ENCODE measurements around the gene CNTN5. TPM values are rescaled to one million over a fixed set of nuclear protein-coding genes. Genes with fewer than 3 reads are reported as not detected.

The CNTN5 gene
- total RNA-seq, 1 donor from 2014 or later = not detected

- no peaks in the 10 kb centered on the region for H3K27me3 Mint-ChIP-seq
- DNase-seq = no peak
- no peak overlapping the region for H3K4me3 Mint-ChIP-seq
- H3K27ac Mint-ChIP-seq = no peak overlapping the region
- H3K36me3 Mint-ChIP-seq (ENCODE audit: low read depth) = no peaks in the 10 kb centered on the region
- ChIA-PET CTCF (no interaction called here), POLR2A (no interaction called here)
- no peaks in the 10 kb centered on the region for H3K4me1 Mint-ChIP-seq
- TF ChIP-seq CTCF (IDR thresholded peaks at IDR 0.05) = no peak
- intact Hi-C loops (cut with micrococcal nuclease) = no loop called here
- ATAC-seq (ENCODE audit: low read depth) = no peak
- H3K9me3 Mint-ChIP-seq = peaks cover 10% of the 10 kb centered on the region
Measured at GRCh38 chr11:100094121-100094865, 1073.5 kb downstream of the CNTN5 start.

- DNase-seq (no peak), ATAC-seq (ENCODE audit: low read depth) (no peak)
- Mint-ChIP-seq H3K27me3 (no peaks in the 10 kb centered on the region), H3K4me3 (no peak overlapping the region), H3K27ac (no peak overlapping the region), H3K36me3 (ENCODE audit: low read depth) (no peaks in the 10 kb centered on the region), H3K9me3 (peaks cover 8% of the 10 kb centered on the region), H3K4me1 (no peaks in the 10 kb centered on the region)
- no peak for TF ChIP-seq CTCF (IDR thresholded peaks at IDR 0.05)
- intact Hi-C loops (cut with micrococcal nuclease) = no loop called here
- ChIA-PET CTCF (no interaction called here), POLR2A (no interaction called here)
Measured at GRCh38 chr11:100095809-100096208, 1075.1 kb downstream of the CNTN5 start.

- no peaks in the 10 kb centered on the region for H3K36me3 Mint-ChIP-seq (ENCODE audit: low read depth)
- ATAC-seq (ENCODE audit: low read depth) (no peak), DNase-seq (no peak)
- H3K9me3 Mint-ChIP-seq = peaks cover 17% of the 10 kb centered on the region
- H3K27me3 Mint-ChIP-seq = no peaks in the 10 kb centered on the region
- TF ChIP-seq CTCF (IDR thresholded peaks at IDR 0.05) = no peak
- H3K4me3 Mint-ChIP-seq = no peak overlapping the region
- ChIA-PET POLR2A (no interaction called here), CTCF (no interaction called here)
- intact Hi-C loops (cut with micrococcal nuclease) = no loop called here
- H3K27ac Mint-ChIP-seq = no peak overlapping the region
- H3K4me1 Mint-ChIP-seq = no peaks in the 10 kb centered on the region
Measured at GRCh38 chr11:100098560-100098959, 1077.8 kb downstream of the CNTN5 start.

DNA sequence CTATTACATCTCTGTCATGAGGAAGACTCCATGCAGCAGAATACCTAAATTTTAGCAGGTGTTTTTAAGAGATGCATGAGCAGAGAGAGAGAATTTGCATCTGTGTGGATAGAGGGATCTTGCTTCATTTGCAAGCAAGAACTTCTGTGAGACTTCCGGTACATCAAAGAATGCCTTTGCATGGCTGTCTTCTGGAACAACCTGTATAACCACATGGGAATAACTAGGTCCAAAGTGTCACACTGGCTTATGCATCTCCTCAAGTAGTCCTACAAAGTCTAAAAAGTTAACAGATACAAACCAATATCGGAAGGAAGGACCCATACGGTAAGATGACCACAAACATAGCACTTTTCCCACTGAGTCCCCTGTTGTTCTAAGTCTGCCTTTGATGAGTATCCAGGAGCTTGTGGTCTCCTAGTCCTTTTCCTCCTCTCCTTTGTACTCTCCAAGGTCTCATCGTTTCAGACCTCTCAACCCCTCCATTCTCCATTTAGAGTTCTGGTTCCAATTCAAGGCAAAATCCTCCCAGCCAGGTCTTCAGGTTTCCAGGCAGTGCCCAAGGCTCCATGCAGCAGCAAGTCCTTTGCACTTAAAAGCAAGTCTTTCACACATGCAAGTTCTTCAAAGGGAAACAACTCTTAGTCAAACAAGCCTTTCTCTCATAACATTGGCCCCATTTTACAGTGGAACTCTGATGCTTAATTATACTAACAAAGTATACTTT is 1084.7 kb downstream of the CNTN5 start:
- Mint-ChIP-seq H3K9me3 (peaks cover 14% of the 10 kb centered on the region), H3K4me1 (no peaks in the 10 kb centered on the region), H3K27ac (no peak overlapping the region), H3K36me3 (ENCODE audit: low read depth) (no peaks in the 10 kb centered on the region), H3K27me3 (no peaks in the 10 kb centered on the region), H3K4me3 (no peak overlapping the region)
- ChIA-PET CTCF (no interaction called here), POLR2A (no interaction called here)
- no peak for TF ChIP-seq CTCF (IDR thresholded peaks at IDR 0.05)
- intact Hi-C loops (cut with micrococcal nuclease) = no loop called here
- DNase-seq (no peak), ATAC-seq (ENCODE audit: low read depth) (no peak)

GRCh38 chr11:100105982-100106358 is 1085.2 kb downstream of the CNTN5 start:
- no peak overlapping the region for H3K4me3 Mint-ChIP-seq
- no peak for DNase-seq
- CTCF ChIA-PET = no interaction called here
- intact Hi-C loops (cut with micrococcal nuclease) = no loop called here
- TF ChIP-seq CTCF (IDR thresholded peaks at IDR 0.05) = no peak
- no peaks in the 10 kb centered on the region for H3K36me3 Mint-ChIP-seq (ENCODE audit: low read depth)
- H3K4me1 Mint-ChIP-seq = no peaks in the 10 kb centered on the region
- ATAC-seq (ENCODE audit: low read depth) = no peak
- no peaks in the 10 kb centered on the region for H3K27me3 Mint-ChIP-seq
- peaks cover 14% of the 10 kb centered on the region for H3K9me3 Mint-ChIP-seq
- POLR2A ChIA-PET = no interaction called here
- H3K27ac Mint-ChIP-seq = no peak overlapping the region

Measured in activated B cell treated with CpG ODN at 0.5 μM for 24 hours (primary cell).